Left renal cortex interstitium (tissue), 4 donors: ENCODE data around the gene SLC41A3. TPM values are rescaled to one million over a fixed set of nuclear protein-coding genes. Genes with fewer than 3 reads are reported as not detected.
"Not testable (repeated sequence)": the region's sequence is repeated elsewhere in the genome, so short reads cannot be mapped to it uniquely, and the experiment has no call there.

Source experiments
- DNase-seq, 4 donors: peaks; one replicate each; pipeline ENCODE4 v3.0.0-alpha.2; 2013; ENCODE audit warnings: low read depth in 4 of 4, low spot score in 2 of 4, missing footprints in 1 of 4
- polyA plus RNA-seq, 4 donors: library from polyadenylated mRNA; unstranded; fragments of 120-200 nt; gene quantifications; one replicate each; pipeline ENCODE4 v1.2.1, GENCODE V29; 2013; ENCODE audit not compliant: insufficient read length in 4 of 4

SLC41A3 gene
- polyA plus RNA-seq, 4 donors: 64.6 to 95.5 (median 79.9) TPM

- DNase-seq: not testable (repeated sequence)
Observed at GRCh38 chr3:125963834-125964233, 120.1 kb downstream of the SLC41A3 start.

- DNase-seq: no peak
Observed at GRCh38 chr3:125961289-125961589, 122.7 kb downstream of the SLC41A3 start.

- DNase-seq: no peak
Observed at GRCh38 chr3:125960456-125961288, 123.3 kb downstream of the SLC41A3 start.

GRCh38 chr3:125960066-125960424, 123.9 kb downstream of the SLC41A3 start:
- no peak for DNase-seq

GRCh38 chr3:125959317-125960065, 124.4 kb downstream of the SLC41A3 start:
- DNase-seq: no peak

- no peak for DNase-seq
Observed at GRCh38 chr3:125958511-125959316, 125.2 kb downstream of the SLC41A3 start.

GRCh38 chr3:125957674-125958510, 126.0 kb downstream of the SLC41A3 start:
- DNase-seq: no peak

GRCh38 chr3:125957020-125957419, 126.9 kb downstream of the SLC41A3 start:
- not testable (repeated sequence) for DNase-seq

Other genes with a start within 250 kb of the SLC41A3 start
- 1 to 10 TPM in 2 of 4 donors, under 1 TPM in 1, not detected in 1; 0.24 to 1.2 (median 1.1) TPM for gene ROPN1B, start 114.9 kb downstream of the SLC41A3 start, polyA plus RNA-seq
- gene ALDH1L1, start 96.5 kb upstream of the SLC41A3 start, polyA plus RNA-seq: 10 to 100 TPM; 33.1 to 49.0 (median 42.8) TPM